ENCODE results near the gene NET1.

NET1 gene, protein sequence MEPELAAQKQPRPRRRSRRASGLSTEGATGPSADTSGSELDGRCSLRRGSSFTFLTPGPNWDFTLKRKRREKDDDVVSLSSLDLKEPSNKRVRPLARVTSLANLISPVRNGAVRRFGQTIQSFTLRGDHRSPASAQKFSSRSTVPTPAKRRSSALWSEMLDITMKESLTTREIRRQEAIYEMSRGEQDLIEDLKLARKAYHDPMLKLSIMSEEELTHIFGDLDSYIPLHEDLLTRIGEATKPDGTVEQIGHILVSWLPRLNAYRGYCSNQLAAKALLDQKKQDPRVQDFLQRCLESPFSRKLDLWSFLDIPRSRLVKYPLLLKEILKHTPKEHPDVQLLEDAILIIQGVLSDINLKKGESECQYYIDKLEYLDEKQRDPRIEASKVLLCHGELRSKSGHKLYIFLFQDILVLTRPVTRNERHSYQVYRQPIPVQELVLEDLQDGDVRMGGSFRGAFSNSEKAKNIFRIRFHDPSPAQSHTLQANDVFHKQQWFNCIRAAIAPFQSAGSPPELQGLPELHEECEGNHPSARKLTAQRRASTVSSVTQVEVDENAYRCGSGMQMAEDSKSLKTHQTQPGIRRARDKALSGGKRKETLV

DNA sequence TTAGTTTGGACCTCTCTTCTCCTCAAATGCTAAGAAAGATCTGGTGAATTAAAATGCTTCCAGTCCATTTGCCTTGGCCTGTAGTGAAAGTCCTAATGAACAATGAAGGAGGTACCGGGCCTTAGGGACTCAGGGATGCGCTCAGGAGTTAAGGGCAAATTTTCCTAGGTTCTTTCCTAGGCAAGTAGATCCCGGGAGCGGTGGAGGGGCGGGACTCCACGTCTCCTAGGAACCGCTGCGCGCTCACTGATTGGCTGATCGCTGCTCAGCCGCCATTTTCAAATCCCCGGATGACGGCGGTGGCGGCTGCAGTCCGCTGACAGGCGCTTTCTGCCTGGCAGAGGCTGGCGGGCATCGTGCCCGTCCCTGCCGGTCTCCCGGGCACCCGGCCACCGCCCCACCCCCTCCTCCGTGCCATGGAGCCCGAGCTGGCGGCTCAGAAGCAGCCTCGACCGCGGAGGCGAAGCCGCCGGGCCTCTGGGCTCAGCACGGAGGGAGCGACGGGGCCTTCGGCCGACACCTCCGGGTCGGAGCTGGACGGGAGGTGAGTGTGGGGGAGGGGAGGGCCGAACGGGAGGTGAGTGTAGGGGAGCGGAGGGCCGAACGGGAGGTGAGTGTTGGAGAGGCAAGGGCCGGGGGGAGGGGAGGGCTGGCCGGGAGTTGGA is at the start of gene NET1:
TSS of gene NET1 (plus strand) at position 281 of the 665 bp plus-strand sequence. CDS start at position 417, 136 bp downstream.
- TF ChIP-seq, protein P1, sequence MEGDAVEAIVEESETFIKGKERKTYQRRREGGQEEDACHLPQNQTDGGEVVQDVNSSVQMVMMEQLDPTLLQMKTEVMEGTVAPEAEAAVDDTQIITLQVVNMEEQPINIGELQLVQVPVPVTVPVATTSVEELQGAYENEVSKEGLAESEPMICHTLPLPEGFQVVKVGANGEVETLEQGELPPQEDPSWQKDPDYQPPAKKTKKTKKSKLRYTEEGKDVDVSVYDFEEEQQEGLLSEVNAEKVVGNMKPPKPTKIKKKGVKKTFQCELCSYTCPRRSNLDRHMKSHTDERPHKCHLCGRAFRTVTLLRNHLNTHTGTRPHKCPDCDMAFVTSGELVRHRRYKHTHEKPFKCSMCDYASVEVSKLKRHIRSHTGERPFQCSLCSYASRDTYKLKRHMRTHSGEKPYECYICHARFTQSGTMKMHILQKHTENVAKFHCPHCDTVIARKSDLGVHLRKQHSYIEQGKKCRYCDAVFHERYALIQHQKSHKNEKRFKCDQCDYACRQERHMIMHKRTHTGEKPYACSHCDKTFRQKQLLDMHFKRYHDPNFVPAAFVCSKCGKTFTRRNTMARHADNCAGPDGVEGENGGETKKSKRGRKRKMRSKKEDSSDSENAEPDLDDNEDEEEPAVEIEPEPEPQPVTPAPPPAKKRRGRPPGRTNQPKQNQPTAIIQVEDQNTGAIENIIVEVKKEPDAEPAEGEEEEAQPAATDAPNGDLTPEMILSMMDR (IDR thresholded peaks at IDR 0.05; ENCODE audit: low read depth, low read length) = no peak
- no peak for TF ChIP-seq EZH2phosphoT487 (IDR thresholded peaks at IDR 0.05; ENCODE audit: low read depth)
- Histone ChIP-seq H2AFZ (ENCODE audit: low read depth, low read length) (peak within 1 kb of the TSS; percentile 100), H3K9ac (ENCODE audit: low read length) (peak within 1 kb of the TSS; percentile 74), H3K79me2 (ENCODE audit: low read length) (peaks cover 47% of the 10 kb centered on the region), H3K36me3 (replicated peaks; ENCODE audit: low read depth, low read length) (no peaks in the 10 kb centered on the region), H3K27me3 (ENCODE audit: low read depth, low read length) (no peaks in the 10 kb centered on the region), H4K20me1 (ENCODE audit: insufficient read depth, low read length) (no peaks in the 10 kb centered on the region), H3K9me3 (ENCODE audit: insufficient read depth, low read length) (0 out of 2 replicates have a peak, but pooled peaks cover 2% of the 10 kb centered on the region), H3K4me2 (ENCODE audit: low read length) (peak within 1 kb of the TSS; percentile 94), H3K27ac (ENCODE audit: low read length) (no peak within 1 kb of the TSS; the same call in 1 of the 2 replicates), H3K4me3 (ENCODE audit: low read length) (peak within 1 kb of the TSS; percentile 94), H3K4me1 (ENCODE audit: low read length) (peaks cover 7% of the 10 kb centered on the region; the same call in 1 of the 2 replicates)

DNA sequence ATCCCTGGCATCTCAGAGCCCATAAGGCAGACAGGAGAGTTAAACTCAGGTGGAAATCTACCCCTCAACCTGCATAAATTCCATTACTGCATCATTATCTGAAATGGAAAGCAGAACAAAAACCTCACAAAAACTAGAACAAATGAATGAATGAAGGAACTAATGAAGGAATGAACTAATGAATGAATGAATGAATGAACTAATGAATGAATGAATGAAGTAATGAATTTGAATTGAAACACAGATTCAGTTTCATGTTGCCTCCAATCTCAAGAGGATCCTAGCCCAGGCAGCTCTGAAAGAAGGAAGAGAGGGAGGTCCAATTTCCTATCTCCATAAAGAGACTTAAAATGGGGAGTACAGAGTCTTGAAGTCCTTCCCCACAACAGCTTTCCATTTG is 49.5 kb upstream of the NET1 start:
- H3K27ac ChIP-seq (ENCODE audit: low read length) = no peak overlapping the region
- H4K20me1 ChIP-seq (ENCODE audit: insufficient read depth, low read length) = no peaks in the 10 kb centered on the region
- no peaks in the 10 kb centered on the region for H3K79me2 ChIP-seq (ENCODE audit: low read length)
- H3K9me3 ChIP-seq (ENCODE audit: insufficient read depth, low read length) = no peaks in the 10 kb centered on the region
- H3K9ac ChIP-seq (ENCODE audit: low read length) = no peak overlapping the region
- H3K4me1 ChIP-seq (ENCODE audit: low read length) = no peaks in the 10 kb centered on the region
- peaks cover 32% of the 10 kb centered on the region for H3K27me3 ChIP-seq (ENCODE audit: low read depth, low read length)
- H3K36me3 ChIP-seq (replicated peaks; ENCODE audit: low read depth, low read length) = no peaks in the 10 kb centered on the region
- H2AFZ ChIP-seq (ENCODE audit: low read depth, low read length) = no peak overlapping the region
- H3K4me2 ChIP-seq (ENCODE audit: low read length) = no peak overlapping the region
- TF ChIP-seq EZH2phosphoT487 (IDR thresholded peaks at IDR 0.05; ENCODE audit: low read depth) = no peak
- TF ChIP-seq, protein P1 (IDR thresholded peaks at IDR 0.05; ENCODE audit: low read depth, low read length) = no peak
- no peak overlapping the region for H3K4me3 ChIP-seq (ENCODE audit: low read length)

DNA sequence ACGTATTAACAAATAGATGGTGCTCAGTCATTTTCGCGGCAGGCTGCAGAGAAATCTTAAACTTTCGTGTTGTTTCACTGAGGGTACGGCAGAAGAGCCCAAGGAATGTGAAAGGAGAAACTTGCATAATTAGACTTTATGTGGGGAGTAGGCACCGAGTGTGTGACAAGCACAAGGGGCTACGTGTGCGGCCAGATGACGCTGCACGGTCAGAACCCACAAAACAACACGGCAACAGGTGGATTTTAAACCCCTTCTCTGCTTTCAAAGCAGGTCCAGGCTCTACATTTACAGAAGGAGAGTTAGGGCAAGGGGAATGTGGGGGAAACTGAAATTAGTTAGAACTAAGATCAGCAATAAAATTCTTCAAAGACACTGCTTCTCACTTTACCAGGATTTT is 48.0 kb upstream of the NET1 start:
- Histone ChIP-seq H3K9ac (ENCODE audit: low read length) (no peak overlapping the region), H3K79me2 (ENCODE audit: low read length) (no peaks in the 10 kb centered on the region), H2AFZ (ENCODE audit: low read depth, low read length) (no peak overlapping the region), H3K4me2 (ENCODE audit: low read length) (no peak overlapping the region), H3K9me3 (ENCODE audit: insufficient read depth, low read length) (no peaks in the 10 kb centered on the region), H4K20me1 (ENCODE audit: insufficient read depth, low read length) (no peaks in the 10 kb centered on the region), H3K4me1 (ENCODE audit: low read length) (no peaks in the 10 kb centered on the region), H3K27me3 (ENCODE audit: low read depth, low read length) (peaks cover 27% of the 10 kb centered on the region), H3K36me3 (replicated peaks; ENCODE audit: low read depth, low read length) (no peaks in the 10 kb centered on the region), H3K4me3 (ENCODE audit: low read length) (no peak overlapping the region), H3K27ac (ENCODE audit: low read length) (no peak overlapping the region)
- TF ChIP-seq, protein P1 (IDR thresholded peaks at IDR 0.05; ENCODE audit: low read depth, low read length) = no peak
- no peak for TF ChIP-seq EZH2phosphoT487 (IDR thresholded peaks at IDR 0.05; ENCODE audit: low read depth)

DNA sequence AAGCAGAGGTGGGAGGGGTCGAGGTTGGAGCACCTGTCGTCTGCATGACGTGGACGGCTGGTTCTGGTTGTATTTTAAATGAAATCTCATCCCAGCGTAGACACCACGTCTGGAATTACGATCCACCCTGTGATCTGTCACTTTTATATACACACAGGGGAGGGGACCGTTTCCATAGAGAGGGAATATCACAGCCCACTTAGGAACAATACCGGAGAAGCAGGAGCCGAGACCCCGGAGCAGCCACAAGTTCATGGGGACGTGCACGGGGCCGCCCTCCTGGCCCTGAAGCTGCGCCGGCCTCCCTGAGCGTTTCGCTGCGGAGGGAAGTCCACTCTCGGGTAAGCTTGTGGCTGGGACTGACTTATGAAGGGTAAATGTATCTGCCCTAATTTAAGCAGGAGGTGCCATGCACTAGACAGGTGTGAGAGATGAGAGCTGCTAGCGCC is 47.4 kb upstream of the NET1 start, which contains the start of gene UCN3:
TSS of gene UCN3 (plus strand) at position 77 of the 449 bp plus-strand sequence. CDS start 8,755 bp downstream, outside the sequence.
- H3K27ac ChIP-seq (ENCODE audit: low read length) = no peak within 1 kb of the TSS
- no peak for TF ChIP-seq EZH2phosphoT487 (IDR thresholded peaks at IDR 0.05; ENCODE audit: low read depth)
- TF ChIP-seq, protein P1 (IDR thresholded peaks at IDR 0.05; ENCODE audit: low read depth, low read length) = no peak

More for the DNA sequence above, 47.4 kb upstream of the NET1 start, which contains the start of gene UCN3:
- Histone ChIP-seq H3K36me3 (replicated peaks; ENCODE audit: low read depth, low read length) (no peaks in the 10 kb centered on the region), H3K79me2 (ENCODE audit: low read length) (no peaks in the 10 kb centered on the region), H3K4me1 (ENCODE audit: low read length) (no peaks in the 10 kb centered on the region), H2AFZ (ENCODE audit: low read depth, low read length) (no peak within 1 kb of the TSS), H3K27me3 (ENCODE audit: low read depth, low read length) (peaks cover 27% of the 10 kb centered on the region), H3K4me3 (ENCODE audit: low read length) (no peak within 1 kb of the TSS), H3K9ac (ENCODE audit: low read length) (no peak within 1 kb of the TSS), H4K20me1 (ENCODE audit: insufficient read depth, low read length) (no peaks in the 10 kb centered on the region), H3K4me2 (ENCODE audit: low read length) (no peak within 1 kb of the TSS), H3K9me3 (ENCODE audit: insufficient read depth, low read length) (no peaks in the 10 kb centered on the region)
